Right forelimb (tissue), 1 donor: Measurements from ENCODE around the gene ZPBP2.
"Not testable (repeated sequence)": the region's sequence is repeated elsewhere in the genome, so short reads cannot be mapped to it uniquely, and the experiment has no call there.

ENCODE experiments used
- DNase-seq: peaks from one replicate; pipeline ENCODE4 v3.0.0-alpha.2; 2018

The ZPBP2 gene

GRCh38 chr17:39867880-39868553 is at the start of gene ZPBP2:
ZPBP2 (plus strand) TSS chr17:39868202; CDS start chr17:39868355, 153 bp downstream.
- DNase-seq: no peak

- no peak for DNase-seq
Observed at GRCh38 chr17:39818358-39819000, 49.5 kb upstream of the ZPBP2 start.

- no peak for DNase-seq
Observed at GRCh38 chr17:39820541-39820940, 47.5 kb upstream of the ZPBP2 start.

GRCh38 chr17:39820987-39821386 is 47.0 kb upstream of the ZPBP2 start:
- no peak for DNase-seq

GRCh38 chr17:39822051-39822451 is 46.0 kb upstream of the ZPBP2 start:
- DNase-seq: no peak

- no peak for DNase-seq
Observed at GRCh38 chr17:39823407-39824054, 44.5 kb upstream of the ZPBP2 start.

- DNase-seq: no peak
Observed at GRCh38 chr17:39826334-39826733, 41.7 kb upstream of the ZPBP2 start.

GRCh38 chr17:39828443-39828842 is 39.6 kb upstream of the ZPBP2 start:
- DNase-seq: no peak

GRCh38 chr17:39831588-39831987 is 36.4 kb upstream of the ZPBP2 start:
- no peak for DNase-seq

- no peak for DNase-seq
Observed at GRCh38 chr17:39834017-39834416, 34.0 kb upstream of the ZPBP2 start.

GRCh38 chr17:39835038-39835786 is 32.8 kb upstream of the ZPBP2 start:
- DNase-seq: no peak

- DNase-seq: no peak
Observed at GRCh38 chr17:39836117-39836516, 31.9 kb upstream of the ZPBP2 start.

- DNase-seq: no peak
Observed at GRCh38 chr17:39838057-39838456, 29.9 kb upstream of the ZPBP2 start.

- DNase-seq: no peak
Observed at GRCh38 chr17:39838784-39839183, 29.2 kb upstream of the ZPBP2 start.

GRCh38 chr17:39841134-39841683 is 26.8 kb upstream of the ZPBP2 start:
- DNase-seq: no peak

GRCh38 chr17:39845052-39845846 is 22.8 kb upstream of the ZPBP2 start:
- no peak for DNase-seq

GRCh38 chr17:39846205-39846604 is 21.8 kb upstream of the ZPBP2 start:
- no peak for DNase-seq

GRCh38 chr17:39848600-39848999 is 19.4 kb upstream of the ZPBP2 start:
- DNase-seq: no peak

GRCh38 chr17:39850186-39850585 is 17.8 kb upstream of the ZPBP2 start:
- not testable (repeated sequence) for DNase-seq

GRCh38 chr17:39852239-39852638 is 15.8 kb upstream of the ZPBP2 start:
- DNase-seq: no peak

GRCh38 chr17:39854909-39855308 is 13.1 kb upstream of the ZPBP2 start:
- DNase-seq: no peak
